ENCODE results near the gene RSPRY1. TPM values are rescaled to one million over a fixed set of nuclear protein-coding genes. Genes with fewer than 3 reads are reported as not detected.

Gene RSPRY1
- total and polyA plus RNA-seq, 2 of the 8 experiments (the other 6 are each of a cell fraction or from before 2014, with no cell fraction given), result 11.5 to 32.5 TPM

- ChIA-PET POLR2A (ENCODE audit: partially characterized antibody) (interaction anchor here (1.0 kb wide), 1 partner anchor 53 kb away, joined by 3 read pairs; the partner anchor contains the start of gene PSME3IP1), CTCF (ENCODE audit: partially characterized antibody) (interaction anchor here (0.7 kb wide), 1 partner anchor 17 kb away, joined by 4 read pairs; no protein-coding TSS in a partner anchor)
- no peak overlapping the region for H3K14ac ChIP-seq (ENCODE audit: insufficient read length)
- H4K91ac ChIP-seq (replicated peaks; ENCODE audit: insufficient read length, low read length), result no peak overlapping the region
- DNase-seq (ENCODE audit: low read depth in 1 of 2, low spot score in 2 of 2), result no peak
- H3K9me3 ChIP-seq (ENCODE audit: insufficient read depth in 2 of 2, low read depth in 1 of 2, low read length in 1 of 2), result no peaks in the 10 kb centered on the region
- H4K20me1 ChIP-seq (replicated peaks in 1 of 2; ENCODE audit: control insufficient read depth in 1 of 2, insufficient read depth in 2 of 2, low read length in 2 of 2), result no peaks in the 10 kb centered on the region
- H3K4ac ChIP-seq (replicated peaks; ENCODE audit: insufficient read length, low read depth, low read length), result no peak overlapping the region
- H3K9ac ChIP-seq (replicated peaks in 1 of 4; ENCODE audit: extremely low read depth in 1 of 4, low read depth in 3 of 4, low read length in 3 of 4), result no peak overlapping the region
- H3K36me3 ChIP-seq (ENCODE audit: control insufficient read depth in 2 of 4, insufficient read depth in 4 of 4, low read length in 3 of 4), result peaks cover 6 to 22% (median 11%) of the 10 kb centered on the region in 4 experiments; a peak in 6 of 8 replicates
- no peaks in the 10 kb centered on the region for H3K79me2 ChIP-seq (ENCODE audit: control insufficient read depth in 1 of 2, insufficient read depth in 2 of 2, low read length in 2 of 2)
- no peak overlapping the region for H3K27ac ChIP-seq (ENCODE audit: low read depth, low read length)
- H4K5ac ChIP-seq (ENCODE audit: insufficient read length, low read depth, low read length), result no peak overlapping the region
- H3K79me1 ChIP-seq (ENCODE audit: low read depth, low read length), result no peaks in the 10 kb centered on the region
- H3K23me2 ChIP-seq (ENCODE audit: low read depth, low read length), result no peaks in the 10 kb centered on the region
- no peak overlapping the region for H3K4me3 ChIP-seq (ENCODE audit: extremely low read depth in 1 of 4, insufficient read depth in 2 of 4, low read depth in 3 of 4, low read length in 4 of 4)
- H3K4me1 ChIP-seq (replicated peaks in 1 of 4; ENCODE audit: control insufficient read depth in 3 of 4, insufficient read depth in 4 of 4, low read length in 3 of 4), result no peaks in the 10 kb centered on the region
- no peak overlapping the region for H3K56ac ChIP-seq (replicated peaks; ENCODE audit: insufficient read length, low read depth, low read length)
- no peak overlapping the region for H2BK120ac ChIP-seq (replicated peaks; ENCODE audit: low read depth, low read length)
- H2BK5ac ChIP-seq (ENCODE audit: low read depth, low read length), result no peak overlapping the region
- H2BK20ac ChIP-seq (ENCODE audit: low read length), result no peak overlapping the region
- FAIRE-seq, result no peak
- no peak overlapping the region for H3K4me2 ChIP-seq (ENCODE audit: insufficient read depth in 1 of 2, low read depth in 2 of 2, low read length in 2 of 2)
- no peak overlapping the region for H2AK5ac ChIP-seq (ENCODE audit: low read depth, low read length)
- no peak overlapping the region for H2BK12ac ChIP-seq (ENCODE audit: low read depth, low read length)
- H3K27me3 ChIP-seq (replicated peaks in 1 of 4; ENCODE audit: control insufficient read depth in 3 of 4, extremely low read depth in 1 of 4, insufficient read depth in 3 of 4, low read length in 3 of 4), result no peaks in the 10 kb centered on the region
- H4K8ac ChIP-seq (ENCODE audit: extremely low read depth, insufficient read depth, low read length), result no peak overlapping the region
- H3K18ac ChIP-seq (ENCODE audit: extremely low read depth, low read length), result no peak overlapping the region
- WGBS, 2 experiments (ENCODE audit: extremely low coverage in 1 of 2, insufficient coverage in 1 of 2, insufficient read length in 1 of 2, insufficient replicate concordance in 2 of 2, low coverage in 1 of 2, low lambda C conversion rate in 2 of 2, missing lambda C conversion rate in 1 of 2), result 80% methylated on average over 2 of the region's 2 CpGs; no CpG with 5 or more reads in 1 of the 2 experiments
- no peak overlapping the region for H2AFZ ChIP-seq (ENCODE audit: low read length)
- no peak overlapping the region for H3K23ac ChIP-seq (ENCODE audit: insufficient read length)
- no peak overlapping the region for H2BK15ac ChIP-seq (ENCODE audit: low read length)
- TF ChIP-seq POLR2A (IDR thresholded peaks at IDR 0.05; ENCODE audit: control extremely low read depth in 1 of 2, low read depth in 2 of 2, low read length in 2 of 2) (no peak), SUZ12 (IDR thresholded peaks at IDR 0.05; ENCODE audit: low read length) (no peak), TAF1 (IDR thresholded peaks at IDR 0.05; ENCODE audit: low read depth, low read length) (no peak)
Observed at GRCh38 chr16:57239107-57239506, 53.0 kb downstream of the RSPRY1 start.

Data from H1 (cell line).